ENCODE data around the gene SLC35B1. TPM values are rescaled to one million over a fixed set of nuclear protein-coding genes. Genes with fewer than 3 reads are reported as not detected.

SLC35B1 gene
- total and polyA plus RNA-seq, 10 of the 15 experiments (the other 5 are each of a cell fraction or from before 2014, with no cell fraction given), result 40.0 to 113 (median 51.6) TPM

GRCh38 chr17:49691086-49691676, 16.6 kb downstream of the SLC35B1 start:
- H3K36me3 ChIP-seq (ENCODE audit: control insufficient read depth in 2 of 2, insufficient read depth in 2 of 2, low read length in 1 of 2), result no peaks in the 10 kb centered on the region
- no peak overlapping the region for H3K4me2 ChIP-seq (ENCODE audit: control insufficient read depth, insufficient read depth)
- DNase-seq (ENCODE audit: low read depth, low spot score), result no peak
- ChIA-PET SMC1A (ENCODE audit: uncharacterized antibody, unreplicated experiment) (interaction anchor here (0.8 to 1.7 kb wide), 3 partner anchors 9 to 133 kb away, joined by 3 to 5 read pairs (median 4); no protein-coding TSS in a partner anchor), POLR2A (no interaction called here), RAD21 (ENCODE audit: unreplicated experiment) (no interaction called here), CTCF (interaction anchor here (0.7 to 21.7 kb wide), 5 partner anchors 9 to 306 kb away, joined by 3 to 483 read pairs (median 3); partner anchors contain the start of gene NXPH3)
- H2AFZ ChIP-seq (ENCODE audit: control insufficient read depth, low read depth, low read length), result no peak overlapping the region
- BruUV-seq (replicated peaks), result no TSS peak
- intact Hi-C loops (cut with micrococcal nuclease; ENCODE audit: unreplicated experiment), result loop anchor here (10.0 kb wide), 1 partner anchor 76 kb away; no protein-coding TSS in a partner anchor
- peaks cover 11% of the 10 kb centered on the region for H3K4me1 ChIP-seq (ENCODE audit: control insufficient read depth, insufficient read depth, low read length)
- H3K27me3 ChIP-seq (replicated peaks in 1 of 2; ENCODE audit: control insufficient read depth in 2 of 2, insufficient read depth in 2 of 2, low read length in 1 of 2), result no peaks in the 10 kb centered on the region
- H3K4me3 ChIP-seq, result no peak overlapping the region
- no peaks in the 10 kb centered on the region for H3K9me3 ChIP-seq (replicated peaks; ENCODE audit: control insufficient read depth, insufficient read depth, low read length)
- H4K20me1 ChIP-seq (ENCODE audit: control insufficient read depth, insufficient read depth), result no peaks in the 10 kb centered on the region
- no peak overlapping the region for H3K27ac ChIP-seq (ENCODE audit: control insufficient read depth, insufficient read depth)
- no peak overlapping the region for H3K9ac ChIP-seq (ENCODE audit: control insufficient read depth, insufficient read depth, low read length)
- no peaks in the 10 kb centered on the region for H3K79me2 ChIP-seq (ENCODE audit: control insufficient read depth, insufficient read depth, low read length)
- no peak for FAIRE-seq
- no peak for TF ChIP-seq SRF (IDR thresholded peaks at IDR 0.05; ENCODE audit: low read depth in 2 of 2, low read length in 2 of 2)
- ATAC-seq, result no peak
- in situ Hi-C loops (cut with MboI), result no loop called here
- 48% methylated on average over 9 of the region's 9 CpGs for WGBS (ENCODE audit: insufficient coverage, insufficient replicate concordance, low lambda C conversion rate, missing lambda C conversion rate)

DNA sequence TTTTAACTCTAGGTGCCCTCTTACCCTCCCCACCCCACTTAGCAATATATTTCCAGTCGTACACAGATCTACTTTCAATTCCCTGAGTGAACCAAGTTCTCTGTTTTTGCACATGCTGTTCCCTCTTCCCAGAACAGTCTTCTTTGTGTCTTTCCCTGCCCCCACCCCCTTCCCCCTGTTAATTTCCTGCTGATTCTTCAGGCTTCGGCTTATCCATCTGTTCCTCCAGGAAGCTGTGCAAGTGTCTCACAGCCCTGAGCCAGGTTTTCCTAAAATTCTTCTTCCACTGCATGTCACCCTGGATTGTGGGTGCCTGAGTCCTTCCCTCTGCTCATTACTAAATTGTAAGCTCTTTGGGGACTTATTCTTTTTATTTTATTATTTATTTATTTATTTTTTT, 17.5 kb downstream of the SLC35B1 start:
- no peak for ATAC-seq
- in situ Hi-C loops (cut with MboI), result no loop called here

More for the DNA sequence above, 17.5 kb downstream of the SLC35B1 start:
- peaks cover 3% of the 10 kb centered on the region for H3K4me1 ChIP-seq (ENCODE audit: control insufficient read depth, insufficient read depth, low read length)
- DNase-seq (ENCODE audit: low read depth, low spot score), result no peak
- H3K9ac ChIP-seq (ENCODE audit: control insufficient read depth, insufficient read depth, low read length), result no peak overlapping the region
- no TSS peak for BruUV-seq (replicated peaks)
- H3K27me3 ChIP-seq (replicated peaks in 1 of 2; ENCODE audit: control insufficient read depth in 2 of 2, insufficient read depth in 2 of 2, low read length in 1 of 2), result no peaks in the 10 kb centered on the region
- 50% methylated on average over 2 of the region's 2 CpGs for WGBS (ENCODE audit: insufficient coverage, insufficient replicate concordance, low lambda C conversion rate, missing lambda C conversion rate)
- H3K4me3 ChIP-seq, result no peak overlapping the region
- POLR2A ChIA-PET, result no interaction called here
- no peak for TF ChIP-seq JUND (IDR thresholded peaks at IDR 0.05; ENCODE audit: low read depth, low read length)
- TF ChIP-seq, protein P1, sequence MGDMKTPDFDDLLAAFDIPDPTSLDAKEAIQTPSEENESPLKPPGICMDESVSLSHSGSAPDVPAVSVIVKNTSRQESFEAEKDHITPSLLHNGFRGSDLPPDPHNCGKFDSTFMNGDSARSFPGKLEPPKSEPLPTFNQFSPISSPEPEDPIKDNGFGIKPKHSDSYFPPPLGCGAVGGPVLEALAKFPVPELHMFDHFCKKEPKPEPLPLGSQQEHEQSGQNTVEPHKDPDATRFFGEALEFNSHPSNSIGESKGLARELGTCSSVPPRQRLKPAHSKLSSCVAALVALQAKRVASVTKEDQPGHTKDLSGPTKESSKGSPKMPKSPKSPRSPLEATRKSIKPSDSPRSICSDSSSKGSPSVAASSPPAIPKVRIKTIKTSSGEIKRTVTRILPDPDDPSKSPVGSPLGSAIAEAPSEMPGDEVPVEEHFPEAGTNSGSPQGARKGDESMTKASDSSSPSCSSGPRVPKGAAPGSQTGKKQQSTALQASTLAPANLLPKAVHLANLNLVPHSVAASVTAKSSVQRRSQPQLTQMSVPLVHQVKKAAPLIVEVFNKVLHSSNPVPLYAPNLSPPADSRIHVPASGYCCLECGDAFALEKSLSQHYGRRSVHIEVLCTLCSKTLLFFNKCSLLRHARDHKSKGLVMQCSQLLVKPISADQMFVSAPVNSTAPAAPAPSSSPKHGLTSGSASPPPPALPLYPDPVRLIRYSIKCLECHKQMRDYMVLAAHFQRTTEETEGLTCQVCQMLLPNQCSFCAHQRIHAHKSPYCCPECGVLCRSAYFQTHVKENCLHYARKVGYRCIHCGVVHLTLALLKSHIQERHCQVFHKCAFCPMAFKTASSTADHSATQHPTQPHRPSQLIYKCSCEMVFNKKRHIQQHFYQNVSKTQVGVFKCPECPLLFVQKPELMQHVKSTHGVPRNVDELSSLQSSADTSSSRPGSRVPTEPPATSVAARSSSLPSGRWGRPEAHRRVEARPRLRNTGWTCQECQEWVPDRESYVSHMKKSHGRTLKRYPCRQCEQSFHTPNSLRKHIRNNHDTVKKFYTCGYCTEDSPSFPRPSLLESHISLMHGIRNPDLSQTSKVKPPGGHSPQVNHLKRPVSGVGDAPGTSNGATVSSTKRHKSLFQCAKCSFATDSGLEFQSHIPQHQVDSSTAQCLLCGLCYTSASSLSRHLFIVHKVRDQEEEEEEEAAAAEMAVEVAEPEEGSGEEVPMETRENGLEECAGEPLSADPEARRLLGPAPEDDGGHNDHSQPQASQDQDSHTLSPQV (IDR thresholded peaks at IDR 0.05), result no peak
- TF ChIP-seq SMC3 (IDR thresholded peaks at IDR 0.05; ENCODE audit: borderline replicate concordance, low read length), result no peak
- no peak for TF ChIP-seq ATF2 (IDR thresholded peaks at IDR 0.05; ENCODE audit: low read length)
- H2AFZ ChIP-seq (ENCODE audit: control insufficient read depth, low read depth, low read length), result no peak overlapping the region
- SMC1A ChIA-PET (ENCODE audit: uncharacterized antibody, unreplicated experiment), result interaction anchor here (1.3 to 1.7 kb wide), 2 partner anchors 10 to 132 kb away, joined by 3 to 4 read pairs; no protein-coding TSS in a partner anchor
- no peak overlapping the region for H3K27ac ChIP-seq (ENCODE audit: control insufficient read depth, insufficient read depth)
- CTCF ChIA-PET, result interaction anchor here (0.6 to 21.7 kb wide), 4 partner anchors 9 to 307 kb away, joined by 3 to 483 read pairs (median 4); partner anchors contain the start of gene NXPH3
- intact Hi-C loops (cut with micrococcal nuclease; ENCODE audit: unreplicated experiment), result loop anchor here (10.0 kb wide), 1 partner anchor 75 kb away; no protein-coding TSS in a partner anchor
- no peak overlapping the region for H3K4me2 ChIP-seq (ENCODE audit: control insufficient read depth, insufficient read depth)
- RAD21 ChIA-PET (ENCODE audit: unreplicated experiment), result no interaction called here
- H3K79me2 ChIP-seq (ENCODE audit: control insufficient read depth, insufficient read depth, low read length), result no peaks in the 10 kb centered on the region
- H3K9me3 ChIP-seq (replicated peaks; ENCODE audit: control insufficient read depth, insufficient read depth, low read length), result no peaks in the 10 kb centered on the region
- H4K20me1 ChIP-seq (ENCODE audit: control insufficient read depth, insufficient read depth), result no peaks in the 10 kb centered on the region
- FAIRE-seq, result no peak
- H3K36me3 ChIP-seq (ENCODE audit: control insufficient read depth in 2 of 2, insufficient read depth in 2 of 2, low read length in 1 of 2), result no peaks in the 10 kb centered on the region
